Ishikawa (cell line): Measurements from ENCODE around the gene ZNF608.

Experiments
- CEBPB ChIP-seq: IDR thresholded peaks from 2 replicates; pipeline ENCODE4 v1.6.1; 2012
- EP300 ChIP-seq: IDR thresholded peaks from 2 replicates; pipeline ENCODE4 v1.6.1; 2012; ENCODE audit warnings: borderline replicate concordance
- FOXM1 ChIP-seq: IDR thresholded peaks from 2 replicates; pipeline ENCODE4 v1.6.1; 2012; ENCODE audit warnings: low read depth, borderline replicate concordance
- MAX ChIP-seq: IDR thresholded peaks from 2 replicates; pipeline ENCODE4 v1.6.1; 2012
- RAD21 ChIP-seq: IDR thresholded peaks from 2 replicates; pipeline ENCODE4 v1.6.1; 2012; ENCODE audit warnings: low read depth
- REST ChIP-seq: IDR thresholded peaks from 2 replicates; pipeline ENCODE4 v1.6.1; 2012; ENCODE audit warnings: low read depth, mild to moderate bottlenecking
- TAF1 ChIP-seq: IDR thresholded peaks from 2 replicates; pipeline ENCODE4 v1.6.1; 2012; ENCODE audit warnings: low read depth, mild to moderate bottlenecking
- TCF12 ChIP-seq: IDR thresholded peaks from 2 replicates; pipeline ENCODE4 v1.6.1; 2012; ENCODE audit warnings: low read depth
- TEAD4 ChIP-seq: IDR thresholded peaks from 2 replicates; pipeline ENCODE4 v1.6.1; 2012
- USF1 ChIP-seq: IDR thresholded peaks from 2 replicates; pipeline ENCODE4 v1.6.1; 2012
- YY1 ChIP-seq: IDR thresholded peaks from 2 replicates; pipeline ENCODE4 v1.6.1; 2012; ENCODE audit warnings: low read depth
- ZBTB7A ChIP-seq: IDR thresholded peaks from 2 replicates; pipeline ENCODE4 v1.6.1; 2012; ENCODE audit warnings: low read depth

DNA sequence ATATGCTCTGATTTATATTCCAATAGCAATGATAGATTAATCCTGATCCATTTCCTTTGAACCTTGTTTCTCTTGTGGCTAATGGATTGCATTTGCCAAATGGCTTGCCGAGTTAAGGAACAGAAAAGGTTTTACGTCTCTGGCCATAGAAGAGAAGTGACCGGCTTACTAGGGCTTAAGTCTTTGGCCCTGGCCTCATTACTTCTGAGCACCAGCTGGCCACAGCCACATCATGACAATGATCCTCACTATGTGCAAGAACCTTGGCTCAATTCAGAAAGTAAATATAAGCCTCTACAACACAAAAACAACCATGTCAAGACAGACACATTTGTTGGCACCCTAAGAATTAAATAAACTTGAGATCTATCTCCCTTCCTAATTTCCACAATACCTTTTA lies 46.1 kb downstream of the ZNF608 start:
- TF ChIP-seq REST (no peak), TAF1 (no peak), YY1 (no peak), EP300 (no peak), FOXM1 (no peak), RAD21 (no peak), MAX (no peak), ZBTB7A (no peak), USF1 (no peak), TCF12 (no peak), CEBPB (no peak), TEAD4 (no peak)
